B cell (primary cell): Measurements from ENCODE around the gene ASIC4. TPM values are rescaled to one million over a fixed set of nuclear protein-coding genes. Genes with fewer than 3 reads are reported as not detected.

Experiments
- ATAC-seq: fragments of 200-7000 bp; cut with Tn5 transposase; one replicate; pipeline ENCODE4 v1.10.0; 2021; ENCODE audit warnings: low read depth, mild to moderate bottlenecking, moderate number of reproducible peaks, moderate library complexity
- CTCF ChIA-PET: fragments of 350-600 bp; sonication (Branson Sonifier 250); formaldehyde crosslinking; loops from one replicate; lab custom pipeline; 2021; ENCODE audit warnings: antibody characterized with exemption, inconsistent platforms; lab: Charles Lee
- POLR2A ChIA-PET: fragments of 350-600 bp; sonication (Branson Sonifier 250); formaldehyde crosslinking; loops from one replicate; lab custom pipeline; 2021; ENCODE audit warnings: antibody characterized with exemption; lab: Charles Lee
- DNase-seq: peaks from one replicate; pipeline ENCODE4 v3.0.0; 2013
- H2AFZ ChIP-seq: 2 replicates; pipeline ENCODE4 v1.6.1; 2012; ENCODE audit warnings: mild to moderate bottlenecking, low read depth, low read length; ENCODE audit not compliant: insufficient read depth, poor library complexity, severe bottlenecking
- H3K27ac ChIP-seq, 2 donors: 1 replicate in 1 of 2; 2 replicates in 1 of 2; pipeline ENCODE4 v1.5.1; 2012 to 2013; ENCODE audit warnings: low read length in 2 of 2, mild to moderate bottlenecking in 2 of 2, moderate library complexity in 1 of 2
- H3K27me3 ChIP-seq, 4 experiments: fragments of 200-600 bp in 1 of 4; sonication (generic) in 1 of 4; replicated peaks in 1 of 4; 1 replicate in 2 of 4; 2 replicates in 2 of 4; pipeline versions ENCODE4 v1.6.1 to v1.7.0; 2013 to 2016; ENCODE audit warnings: low read length in 3 of 4, mild to moderate bottlenecking in 2 of 4, mixed read lengths in 1 of 4, moderate library complexity in 1 of 4; ENCODE audit not compliant: insufficient read depth in 4 of 4, control insufficient read depth in 3 of 4; ENCODE audit errors: control extremely low read depth in 1 of 4
- H3K36me3 ChIP-seq, 2 experiments: replicated peaks in 1 of 2; 1 replicate in 1 of 2; 2 replicates in 1 of 2; pipeline versions ENCODE4 v1.6.1 to v1.7.1; 2013; ENCODE audit warnings: low read length in 1 of 2; ENCODE audit not compliant: insufficient read depth in 2 of 2, control insufficient read depth in 1 of 2; ENCODE audit errors: control extremely low read depth in 1 of 2, extremely low read depth in 1 of 2
- H3K4me1 ChIP-seq, 2 donors: fragments of 200-600 bp in 1 of 2; sonication (generic) in 1 of 2; 1 replicate in 1 of 2; 2 replicates in 1 of 2; pipeline versions ENCODE4 v1.5.1 to v1.6.1; 2013 to 2017; ENCODE audit warnings: low read length in 2 of 2; ENCODE audit not compliant: control insufficient read depth in 2 of 2, insufficient read depth in 2 of 2
- H3K4me2 ChIP-seq: replicated peaks from 2 replicates; pipeline ENCODE3; 2012; ENCODE audit warnings: mild to moderate bottlenecking, low read depth, low read length; ENCODE audit not compliant: poor library complexity, severe bottlenecking
- H3K4me3 ChIP-seq, 5 experiments: fragments of 200-600 bp in 1 of 5; sonication (generic) in 1 of 5; 1 replicate in 3 of 5; 2 replicates in 2 of 5; pipeline versions ENCODE4 v1.5.1 to v1.7.0; 2011 to 2016; ENCODE audit warnings: low read length in 4 of 5, mild to moderate bottlenecking in 4 of 5, low read depth in 2 of 5, control low read depth in 1 of 5, moderate library complexity in 1 of 5; ENCODE audit not compliant: insufficient read depth in 1 of 5; ENCODE audit errors: control extremely low read depth in 1 of 5, extremely low read depth in 1 of 5
- H3K79me2 ChIP-seq: fragments of 200-600 bp; sonication (generic); one replicate; pipeline ENCODE4 v1.6.0; 2016; ENCODE audit warnings: low read length; ENCODE audit not compliant: control insufficient read depth, insufficient read depth
- H3K9ac ChIP-seq: fragments of 200-600 bp; sonication (generic); 2 replicates; pipeline ENCODE4 v1.6.1; 2017; ENCODE audit warnings: mild to moderate bottlenecking, low read length, moderate library complexity
- H3K9me3 ChIP-seq, 3 donors: one replicate each; pipeline versions ENCODE4 v1.6.1 to v1.7.1; 2013; ENCODE audit warnings: low read length in 2 of 3; ENCODE audit not compliant: control insufficient read depth in 2 of 3, insufficient read depth in 1 of 3; ENCODE audit errors: control extremely low read depth in 1 of 3
- H4K20me1 ChIP-seq: 2 replicates; pipeline ENCODE4 v1.6.0; 2012; ENCODE audit warnings: mild to moderate bottlenecking, low read length; ENCODE audit not compliant: insufficient read depth, control insufficient read depth, poor library complexity, severe bottlenecking
- H3K27ac Mint-ChIP-seq: one replicate; pipeline ENCODE4 v1.8.0; 2021; ENCODE audit warnings: mixed read lengths
- H3K27me3 Mint-ChIP-seq: one replicate; pipeline ENCODE4 v1.8.0; 2021; ENCODE audit warnings: mixed read lengths
- H3K4me1 Mint-ChIP-seq: one replicate; pipeline ENCODE4 v1.8.0; 2021; ENCODE audit warnings: mixed read lengths
- H3K4me3 Mint-ChIP-seq: one replicate; pipeline ENCODE4 v1.8.0; 2021; ENCODE audit warnings: mixed read lengths
- H3K9me3 Mint-ChIP-seq: one replicate; pipeline ENCODE4 v1.8.0; 2022; ENCODE audit warnings: mixed read lengths; ENCODE audit not compliant: insufficient read depth
- EZH2 ChIP-seq: IDR thresholded peaks from 2 replicates; pipeline ENCODE4 v1.6.1; 2012; ENCODE audit warnings: borderline replicate concordance, low read depth, mild to moderate bottlenecking, moderate library complexity, low read length; ENCODE audit not compliant: insufficient read depth, poor library complexity, severe bottlenecking
- WGBS: methylation state at CpG from one replicate; pipeline ENCODE4 v1.1.5; 2013; ENCODE audit warnings: missing lambda C conversion rate; ENCODE audit not compliant: insufficient coverage; 5-methylcytosine and 5-hydroxymethylcytosine counted together
- intact Hi-C: fragments of 100-400 bp; cut with micrococcal nuclease; formaldehyde crosslinking; loops from one replicate; pipeline ENCODE4 v1.10.0; 2022
- polyA plus RNA-seq: library from polyadenylated mRNA; depleted of rRNA; stranded (reverse); fragments of >200 nt; gene quantifications from 2 replicates; pipeline ENCODE4 v1.2.3, GENCODE V29; 2012
- total RNA-seq, 2 donors: library from RNA; stranded (reverse); fragments of 120-200 nt in 1 of 2; gene quantifications; 1 replicate in 1 of 2; 2 replicates in 1 of 2; pipeline versions ENCODE4 v1.2.3 to v1.2.4, GENCODE V29; 2013 to 2022
- TF ChIP-seq, protein P1 (sequence below): fragments of 200-600 bp; IDR thresholded peaks from one replicate; pipeline ENCODE4 v1.8.0; 2022; ENCODE audit warnings: antibody characterized with exemption, mild to moderate bottlenecking

The ASIC4 gene
- total and polyA plus RNA-seq, 2 donors (not counting 1 experiment from before 2014, with no cell fraction given), result not detected

DNA sequence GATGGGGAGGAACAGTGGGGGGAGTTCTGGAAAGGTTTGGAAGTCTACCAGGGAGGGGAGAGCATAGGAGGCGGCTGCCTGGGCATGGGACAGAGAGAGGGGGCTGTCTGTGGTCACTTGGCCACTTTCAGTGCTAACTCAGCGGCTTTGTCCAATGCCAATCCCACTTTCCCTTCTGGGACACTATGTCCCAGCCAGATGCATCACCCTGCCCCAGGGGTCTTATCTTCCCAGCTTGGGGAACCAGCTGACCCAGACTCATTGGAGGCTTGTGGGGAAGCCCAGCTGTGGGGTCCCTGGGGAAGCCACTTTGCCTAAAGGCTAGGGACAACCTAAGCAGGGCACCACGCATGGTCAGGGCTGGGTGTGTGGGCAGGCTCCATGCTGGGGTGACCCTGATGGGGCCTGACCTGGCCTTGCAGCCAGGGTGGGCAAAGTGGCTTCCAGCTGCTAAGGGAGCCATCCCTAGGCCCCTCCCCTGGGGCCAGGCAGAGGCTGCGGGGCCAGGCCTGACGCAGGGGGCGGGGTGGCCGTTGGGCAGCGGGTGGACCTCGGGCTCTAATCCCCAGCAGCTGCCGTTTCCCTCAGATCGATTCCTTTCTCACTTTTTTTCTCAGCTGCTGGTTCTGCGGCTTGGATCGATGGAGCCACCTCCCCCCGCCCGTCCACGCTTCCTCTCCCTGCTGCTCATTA is 1.6 kb upstream of the ASIC4 start:
- Histone ChIP-seq H3K36me3 (no peaks in the 10 kb centered on the region), H3K27ac (no peak overlapping the region), H4K20me1 (no peaks in the 10 kb centered on the region), H3K9ac (no peak overlapping the region), H3K4me3 (no peak overlapping the region), H3K4me1 (peaks cover 15 to 30% of the 10 kb centered on the region in 2 donors), H3K4me2 (no peak overlapping the region), H3K79me2 (no peaks in the 10 kb centered on the region), H2AFZ (no peak overlapping the region), H3K27me3 (peaks cover 0 to 93% (median 21%) of the 10 kb centered on the region in 4 experiments), H3K9me3 (peaks cover 0 to 18% (median 0%) of the 10 kb centered on the region in 3 donors)
- ATAC-seq (no peak), DNase-seq (no peak)
- H3K27ac Mint-ChIP-seq, result no peak overlapping the region
- H3K4me1 Mint-ChIP-seq, result peaks cover 26% of the 10 kb centered on the region
- H3K27me3 Mint-ChIP-seq, result peaks cover 67% of the 10 kb centered on the region
- ChIA-PET CTCF (interaction anchor here (1.7 to 1.8 kb wide), 3 partner anchors 17 kb away, joined by 5 to 8 read pairs (median 6); a partner anchor contains a TSS), POLR2A (no interaction called here)
- intact Hi-C loops, result no loop called here
- H3K9me3 Mint-ChIP-seq, result no peaks in the 10 kb centered on the region
- 14% methylated on average over 15 of the region's 16 CpGs for WGBS
- H3K4me3 Mint-ChIP-seq, result no peak overlapping the region
- TF ChIP-seq, protein P1, sequence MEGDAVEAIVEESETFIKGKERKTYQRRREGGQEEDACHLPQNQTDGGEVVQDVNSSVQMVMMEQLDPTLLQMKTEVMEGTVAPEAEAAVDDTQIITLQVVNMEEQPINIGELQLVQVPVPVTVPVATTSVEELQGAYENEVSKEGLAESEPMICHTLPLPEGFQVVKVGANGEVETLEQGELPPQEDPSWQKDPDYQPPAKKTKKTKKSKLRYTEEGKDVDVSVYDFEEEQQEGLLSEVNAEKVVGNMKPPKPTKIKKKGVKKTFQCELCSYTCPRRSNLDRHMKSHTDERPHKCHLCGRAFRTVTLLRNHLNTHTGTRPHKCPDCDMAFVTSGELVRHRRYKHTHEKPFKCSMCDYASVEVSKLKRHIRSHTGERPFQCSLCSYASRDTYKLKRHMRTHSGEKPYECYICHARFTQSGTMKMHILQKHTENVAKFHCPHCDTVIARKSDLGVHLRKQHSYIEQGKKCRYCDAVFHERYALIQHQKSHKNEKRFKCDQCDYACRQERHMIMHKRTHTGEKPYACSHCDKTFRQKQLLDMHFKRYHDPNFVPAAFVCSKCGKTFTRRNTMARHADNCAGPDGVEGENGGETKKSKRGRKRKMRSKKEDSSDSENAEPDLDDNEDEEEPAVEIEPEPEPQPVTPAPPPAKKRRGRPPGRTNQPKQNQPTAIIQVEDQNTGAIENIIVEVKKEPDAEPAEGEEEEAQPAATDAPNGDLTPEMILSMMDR, result no peak
- no peak for TF ChIP-seq EZH2

DNA sequence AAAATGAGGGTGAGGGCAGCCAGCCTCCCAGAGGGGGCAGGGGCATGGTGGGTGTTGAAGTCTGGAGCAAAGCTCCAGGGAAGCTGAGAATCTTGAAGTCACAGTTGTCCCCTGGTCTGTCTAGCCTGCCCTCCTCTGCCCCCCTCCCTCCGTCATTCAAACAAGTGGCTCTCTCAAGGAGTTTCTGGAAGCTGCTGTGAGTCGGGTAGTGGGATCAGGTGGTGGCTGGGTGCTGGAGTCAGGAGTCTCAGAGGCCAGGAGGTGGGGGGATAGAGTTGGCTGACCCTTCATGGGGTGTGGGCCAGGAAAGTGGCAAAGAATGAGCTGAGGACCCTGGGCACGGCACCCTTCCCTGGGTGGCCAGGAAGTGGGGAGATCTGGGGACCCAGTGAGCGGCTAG is 495 bp upstream of the ASIC4 start:
- CTCF ChIA-PET, result interaction anchor here (0.8 to 1.8 kb wide), 3 partner anchors 14 to 16 kb away, joined by 3 to 6 read pairs (median 4); no protein-coding TSS in a partner anchor
- DNase-seq, result no peak
- H3K79me2 ChIP-seq, result no peaks in the 10 kb centered on the region
- H3K4me1 ChIP-seq, result peaks cover 15 to 30% of the 10 kb centered on the region in 2 donors
- TF ChIP-seq EZH2, result no peak
- TF ChIP-seq, protein P1, result no peak
- H3K27me3 ChIP-seq, result peaks cover 0 to 91% (median 25%) of the 10 kb centered on the region in 4 experiments
- no peaks in the 10 kb centered on the region for H3K36me3 ChIP-seq
- peaks cover 0 to 18% (median 0%) of the 10 kb centered on the region in 3 donors for H3K9me3 ChIP-seq
- no peak for ATAC-seq
- 12% methylated on average over 2 of the region's 4 CpGs for WGBS
- Mint-ChIP-seq H3K9me3 (no peaks in the 10 kb centered on the region), H3K4me3 (no peak overlapping the region), H3K27me3 (peaks cover 69% of the 10 kb centered on the region), H3K27ac (no peak overlapping the region), H3K4me1 (peaks cover 26% of the 10 kb centered on the region)
- no peaks in the 10 kb centered on the region for H4K20me1 ChIP-seq
- POLR2A ChIA-PET, result no interaction called here
- no peak overlapping the region for H3K27ac ChIP-seq
- H3K9ac ChIP-seq, result no peak overlapping the region
- H3K4me2 ChIP-seq, result no peak overlapping the region
- H3K4me3 ChIP-seq, result no peak overlapping the region
- intact Hi-C loops, result no loop called here
- no peak overlapping the region for H2AFZ ChIP-seq
